Measurements from ENCODE around the gene PHACTR3.
"Not testable (repeated sequence)": the region's sequence is repeated elsewhere in the genome, so short reads cannot be mapped to it uniquely, and the experiment has no call there.

PHACTR3 gene

DNA sequence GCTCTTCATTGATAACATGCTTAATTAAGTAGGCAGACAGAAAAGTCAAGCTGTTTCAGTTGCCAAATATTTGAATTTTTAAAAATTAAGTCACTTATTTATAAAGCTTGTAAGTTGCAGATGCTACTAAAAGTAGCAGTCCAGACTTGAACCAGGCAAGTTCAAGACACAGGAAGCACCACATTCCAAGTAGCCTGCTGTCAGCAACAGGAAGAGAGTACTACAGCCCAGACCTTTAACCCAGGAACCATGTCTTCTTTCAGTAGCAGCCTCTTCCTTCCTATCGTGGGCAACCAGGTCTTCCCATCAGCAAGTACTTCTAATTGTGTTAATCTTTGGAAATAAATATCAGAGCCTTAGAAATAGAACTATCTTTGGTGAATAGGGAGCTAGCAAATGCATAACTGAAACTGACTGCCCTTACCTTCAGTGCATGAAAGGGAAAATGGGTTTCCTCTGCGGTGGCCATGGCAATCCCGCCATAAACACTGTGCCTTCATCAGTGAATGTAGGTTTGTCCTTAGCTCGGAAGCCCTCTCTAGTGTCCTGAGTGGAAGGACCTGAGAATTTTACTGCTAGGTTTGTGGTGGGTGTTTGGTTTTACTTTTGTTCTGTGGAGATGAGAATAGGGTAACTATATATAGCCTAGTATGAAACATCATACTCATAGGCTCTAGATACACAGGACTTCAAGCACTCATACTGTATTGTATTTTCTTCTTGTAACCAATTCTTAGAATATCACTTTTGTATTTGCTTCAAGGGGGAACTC, 233.5 kb downstream of the PHACTR3 start:
- no peak for DNase-seq

DNA sequence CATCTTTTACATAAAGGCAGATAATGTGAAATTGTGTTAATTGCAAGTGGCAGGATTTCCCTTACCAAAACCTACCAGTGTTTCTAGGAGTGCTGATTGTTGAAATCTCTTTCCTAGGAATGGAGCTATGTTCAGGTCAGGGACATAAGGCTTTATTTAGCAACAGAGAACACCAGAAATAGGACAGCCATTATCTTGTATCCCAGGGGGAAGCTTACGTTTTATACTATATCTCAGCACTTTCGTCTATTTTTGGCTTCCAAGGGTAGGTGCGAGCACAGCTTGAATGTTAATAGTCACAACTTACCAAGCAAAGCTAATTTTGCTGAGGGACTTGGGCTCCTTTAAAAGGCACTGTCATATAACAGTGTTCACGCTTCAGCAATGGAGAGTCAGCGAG, 235.1 kb downstream of the PHACTR3 start:
- DNase-seq: no peak

- no peak for DNase-seq
Measured at GRCh38 chr20:59845472-59845871, 241.1 kb downstream of the PHACTR3 start.

GRCh38 chr20:59848182-59848581, 243.8 kb downstream of the PHACTR3 start:
- DNase-seq: no peak

DNA sequence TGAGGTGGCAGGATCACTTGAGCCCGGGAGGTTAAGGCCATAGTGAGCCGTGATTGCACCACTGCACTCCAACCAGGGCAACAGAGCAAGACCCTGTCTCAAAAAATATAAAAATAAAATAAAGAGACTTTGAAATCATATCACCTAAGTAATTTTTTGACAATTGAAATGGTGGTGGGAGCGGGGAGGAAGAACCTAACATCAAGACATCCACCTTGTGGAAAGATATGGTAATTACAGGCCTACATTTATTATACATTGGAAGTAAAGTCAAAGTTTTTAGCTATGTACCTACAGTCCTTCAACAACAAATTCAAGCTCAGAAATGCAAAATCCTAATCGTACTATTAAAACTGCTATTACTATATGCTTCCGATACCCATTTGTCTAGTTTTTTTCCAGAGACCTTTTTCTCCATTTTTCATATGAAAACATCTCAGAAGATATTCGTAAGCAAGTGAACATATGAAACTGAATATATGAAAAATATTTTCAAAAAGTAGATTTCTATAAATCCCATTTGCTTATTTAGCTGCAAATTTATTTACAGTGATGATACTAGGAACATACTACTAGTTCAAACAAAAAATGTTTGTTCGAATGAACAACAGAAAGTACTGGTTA, 245.8 kb downstream of the PHACTR3 start:
- DNase-seq: no peak

- DNase-seq: not testable (repeated sequence)
Measured at GRCh38 chr20:59856526-59856925, 252.2 kb downstream of the PHACTR3 start.

DNA sequence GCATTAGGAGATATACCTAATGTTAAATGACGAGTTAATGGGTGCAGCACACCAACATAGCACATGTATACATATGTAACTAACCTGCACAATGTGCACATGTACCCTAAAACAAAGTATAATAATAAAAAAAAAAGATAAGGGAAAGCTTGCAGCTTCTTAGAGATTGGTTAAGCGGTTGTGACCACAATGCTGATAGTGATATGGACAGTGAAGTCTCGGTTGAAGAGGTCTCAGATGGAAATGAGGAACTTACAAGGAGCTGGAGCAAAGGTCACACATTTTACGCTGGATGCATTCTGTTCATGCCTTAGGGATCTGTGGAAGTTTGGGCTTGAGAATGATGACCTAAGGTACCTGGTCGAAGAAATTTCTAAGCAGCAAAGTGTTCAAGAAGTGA, 252.6 kb downstream of the PHACTR3 start:
- DNase-seq: not testable (repeated sequence)

- DNase-seq: no peak
Measured at GRCh38 chr20:59857966-59858365, 253.6 kb downstream of the PHACTR3 start.

GRCh38 chr20:59858425-59858824, 254.1 kb downstream of the PHACTR3 start:
- DNase-seq: no peak

GRCh38 chr20:59861401-59861800, 257.1 kb downstream of the PHACTR3 start:
- no peak for DNase-seq

DNA sequence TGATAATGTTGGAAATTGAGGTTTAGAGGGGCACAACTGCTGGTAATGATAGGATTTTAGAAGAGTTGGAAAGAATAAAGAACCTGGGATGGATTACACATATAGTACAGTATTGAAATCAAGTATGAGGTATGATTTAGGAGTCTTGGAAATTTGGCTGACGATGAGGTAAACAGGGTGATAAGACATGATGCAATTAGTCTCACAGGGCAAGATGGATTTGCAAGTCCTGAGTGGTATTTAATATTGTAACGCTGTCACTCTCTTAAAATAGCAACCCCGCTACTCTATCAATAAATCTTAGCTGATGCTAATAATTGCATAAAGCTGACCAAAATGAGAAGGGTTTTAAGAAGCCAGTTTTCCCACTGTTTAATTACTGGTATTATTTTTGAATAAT, 258.7 kb downstream of the PHACTR3 start:
- no peak for DNase-seq

GRCh38 chr20:59864726-59865125, 260.4 kb downstream of the PHACTR3 start:
- DNase-seq: no peak

DNA sequence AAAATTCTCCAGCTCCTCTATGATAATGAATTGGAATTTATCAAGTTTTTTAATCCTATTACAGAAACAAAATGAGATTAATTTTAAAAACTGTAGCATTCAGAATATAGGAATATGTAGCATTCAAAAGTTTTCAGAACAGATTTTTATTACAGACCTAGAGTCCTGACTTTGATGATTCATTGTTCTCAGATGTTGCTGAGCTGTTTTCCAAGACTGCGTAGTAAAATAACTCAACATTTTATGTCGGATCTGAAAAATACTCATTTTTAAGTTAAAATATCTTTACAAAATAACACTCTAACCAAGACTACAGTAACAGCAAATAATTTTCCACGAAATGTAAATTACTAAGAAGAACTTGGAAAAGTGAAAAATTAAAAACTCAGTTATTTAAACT, 262.0 kb downstream of the PHACTR3 start:
- DNase-seq: no peak

DNA sequence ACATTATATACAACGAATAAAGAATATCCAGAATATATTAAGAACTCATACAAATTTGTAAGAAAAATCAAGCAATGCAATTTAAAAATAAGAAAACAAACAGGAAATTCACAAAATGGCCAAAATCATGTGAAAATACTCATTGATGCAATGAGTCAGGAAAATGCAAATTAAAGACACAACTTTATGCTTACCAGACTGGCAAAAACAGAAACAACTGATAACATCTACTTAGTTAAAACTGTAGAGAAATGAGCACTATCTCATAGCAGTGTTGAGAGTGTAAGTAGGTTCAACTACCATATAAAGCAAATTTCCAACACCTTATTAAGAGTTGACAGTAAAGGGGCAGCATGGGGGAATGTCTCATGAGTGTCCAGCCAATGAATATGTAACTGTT, 266.8 kb downstream of the PHACTR3 start:
- DNase-seq: no peak

GRCh38 chr20:59873409-59873808, 269.1 kb downstream of the PHACTR3 start:
- no peak for DNase-seq

DNA sequence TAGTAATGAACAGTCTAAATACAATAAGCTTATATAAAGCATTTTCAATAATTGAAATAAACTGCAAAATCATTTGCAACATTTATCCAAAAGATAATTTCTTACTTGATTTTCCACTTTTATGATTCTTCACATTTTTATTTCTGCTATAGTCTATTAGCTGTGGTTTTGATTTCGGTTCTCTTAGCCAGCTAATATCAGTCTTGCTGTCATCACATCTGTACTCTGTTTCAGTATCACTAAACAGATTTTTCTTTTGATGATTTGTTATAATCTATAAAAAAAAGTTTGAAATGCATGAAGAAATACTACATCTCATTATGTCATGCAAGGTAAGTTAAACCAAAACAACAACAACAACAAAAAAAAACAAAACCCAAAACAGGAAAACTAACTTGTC, 275.9 kb downstream of the PHACTR3 start:
- DNase-seq: no peak

- no peak for DNase-seq
Measured at GRCh38 chr20:59884494-59884893, 280.2 kb downstream of the PHACTR3 start.

GRCh38 chr20:59888050-59888449, 283.7 kb downstream of the PHACTR3 start:
- DNase-seq: no peak

GRCh38 chr20:59890035-59890434, 285.7 kb downstream of the PHACTR3 start:
- not testable (repeated sequence) for DNase-seq

DNA sequence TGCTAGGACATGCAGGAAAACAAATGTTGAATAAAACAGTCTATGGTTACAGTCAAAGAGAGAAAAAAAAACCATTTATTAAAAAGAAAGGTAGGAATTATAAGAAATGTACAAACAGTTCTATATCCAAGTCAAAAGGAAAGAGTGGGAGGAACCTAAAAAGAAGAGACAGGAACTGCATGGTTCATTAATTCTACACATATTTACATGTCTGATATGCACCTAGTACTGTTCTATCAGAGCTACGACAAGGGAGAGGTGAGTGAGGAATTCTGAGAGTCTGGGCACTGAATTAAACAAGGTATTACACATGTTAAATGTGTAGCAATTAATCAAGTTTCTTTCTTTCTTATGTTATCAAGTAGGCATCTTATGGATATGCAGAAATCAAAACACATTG, 287.2 kb downstream of the PHACTR3 start:
- DNase-seq: no peak

DNA sequence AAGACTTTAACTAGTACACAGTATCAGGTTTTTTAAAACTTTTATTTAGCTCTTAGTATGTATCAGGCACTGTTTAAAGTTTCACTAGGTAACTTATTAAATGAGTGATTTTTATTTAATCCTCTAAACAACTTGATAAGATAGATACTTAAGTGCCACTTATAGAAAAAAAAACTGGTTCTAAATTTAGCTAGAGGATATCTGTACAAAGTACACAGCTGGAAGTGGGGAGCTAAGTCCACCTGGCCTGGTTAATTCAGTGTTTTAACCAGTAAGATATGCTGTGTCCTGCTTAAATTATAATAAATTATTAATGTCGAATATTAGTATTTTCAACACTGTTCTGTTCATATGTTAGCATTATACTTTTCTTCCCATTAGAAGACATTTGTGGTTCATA, 291.6 kb downstream of the PHACTR3 start:
- DNase-seq: no peak

Data from NCI-H1436 treated with DMSO at 0.1 percent for 48 hours (cell line).